ENCODE results near the gene PAPPA2.
A peak's percentile ranks its signal among the peaks of the same experiment; 100 is the strongest.
"Not testable (repeated sequence)": the region's sequence is repeated elsewhere in the genome, so short reads cannot be mapped to it uniquely, and the experiment has no call there.

PAPPA2 gene

GRCh38 chr1:176462674-176463378 is at the start of gene PAPPA2:
TSS of gene PAPPA2 (plus strand) at chr1:176463175. CDS start at chr1:176556323, 93,148 bp downstream.
- DNase-seq (ENCODE audit: low spot score), result no peak

- no peak for DNase-seq (ENCODE audit: low spot score)
Observed at GRCh38 chr1:176416777-176417176, 46.2 kb upstream of the PAPPA2 start.

GRCh38 chr1:176419608-176420007 is 43.4 kb upstream of the PAPPA2 start:
- not testable (repeated sequence) for DNase-seq (ENCODE audit: low spot score)

GRCh38 chr1:176434234-176434633 is 28.7 kb upstream of the PAPPA2 start:
- no peak for DNase-seq (ENCODE audit: low spot score)

GRCh38 chr1:176436251-176436650 is 26.7 kb upstream of the PAPPA2 start:
- no peak for DNase-seq (ENCODE audit: low spot score)

GRCh38 chr1:176440176-176440575 is 22.8 kb upstream of the PAPPA2 start:
- no peak for DNase-seq (ENCODE audit: low spot score)

- DNase-seq (ENCODE audit: low spot score), result no peak
Observed at GRCh38 chr1:176444286-176444685, 18.7 kb upstream of the PAPPA2 start.

GRCh38 chr1:176445402-176445801 is 17.6 kb upstream of the PAPPA2 start:
- DNase-seq (ENCODE audit: low spot score), result no peak

GRCh38 chr1:176448340-176448739 is 14.6 kb upstream of the PAPPA2 start:
- DNase-seq (ENCODE audit: low spot score), result no peak

- no peak for DNase-seq (ENCODE audit: low spot score)
Observed at GRCh38 chr1:176450526-176450925, 12.4 kb upstream of the PAPPA2 start.

GRCh38 chr1:176451741-176452140 is 11.2 kb upstream of the PAPPA2 start:
- DNase-seq (ENCODE audit: low spot score), result not testable (repeated sequence)

GRCh38 chr1:176456795-176457194 is 6.2 kb upstream of the PAPPA2 start:
- no peak for DNase-seq (ENCODE audit: low spot score)

- DNase-seq (ENCODE audit: low spot score), result no peak
Observed at GRCh38 chr1:176460544-176461336, 2.2 kb upstream of the PAPPA2 start.

GRCh38 chr1:176461576-176461975 is 1.4 kb upstream of the PAPPA2 start:
- DNase-seq (ENCODE audit: low spot score), result no peak

GRCh38 chr1:176466514-176466913 is 3.5 kb downstream of the PAPPA2 start:
- no peak for DNase-seq (ENCODE audit: low spot score)

GRCh38 chr1:176469450-176470010 is 6.6 kb downstream of the PAPPA2 start:
- DNase-seq (ENCODE audit: low spot score), result no peak

GRCh38 chr1:176471338-176472121 is 8.6 kb downstream of the PAPPA2 start:
- no peak for DNase-seq (ENCODE audit: low spot score)

- DNase-seq (ENCODE audit: low spot score), result peak; percentile 59
Observed at GRCh38 chr1:176479971-176480370, 17.0 kb downstream of the PAPPA2 start.

- DNase-seq (ENCODE audit: low spot score), result no peak
Observed at GRCh38 chr1:176480750-176481149, 17.8 kb downstream of the PAPPA2 start.

- DNase-seq (ENCODE audit: low spot score), result no peak
Observed at GRCh38 chr1:176485083-176485482, 22.1 kb downstream of the PAPPA2 start.

- no peak for DNase-seq (ENCODE audit: low spot score)
Observed at GRCh38 chr1:176494436-176494835, 31.5 kb downstream of the PAPPA2 start.

- no peak for DNase-seq (ENCODE audit: low spot score)
Observed at GRCh38 chr1:176499671-176500070, 36.7 kb downstream of the PAPPA2 start.
